Mesothelial cell of epicardium (in vitro differentiated cells): ENCODE measurements around the gene TSPAN18. TPM values are rescaled to one million over a fixed set of nuclear protein-coding genes. Genes with fewer than 3 reads are reported as not detected.

Experiments
- DNase-seq, 2 experiments: peaks; one replicate each; pipeline ENCODE4 v3.0.0; 2021; ENCODE audit warnings: low spot score in 2 of 2; ENCODE audit not compliant: unreplicated experiment in 2 of 2
- H3K27ac Mint-ChIP-seq: 2 replicates; pipeline ENCODE4 v1.8.0; 2021; ENCODE audit warnings: mixed read lengths
- H3K27me3 Mint-ChIP-seq: 2 replicates; pipeline ENCODE4 v1.8.0; 2021; ENCODE audit warnings: low read depth, mixed read lengths
- H3K36me3 Mint-ChIP-seq: 2 replicates; pipeline ENCODE4 v1.8.0; 2021; ENCODE audit warnings: mixed read lengths
- H3K4me1 Mint-ChIP-seq: 2 replicates; pipeline ENCODE4 v1.8.0; 2021; ENCODE audit warnings: mixed read lengths
- H3K4me3 Mint-ChIP-seq: 2 replicates; pipeline ENCODE4 v1.8.0; 2021; ENCODE audit warnings: mild to moderate bottlenecking, moderate library complexity, mixed read lengths
- H3K9me3 Mint-ChIP-seq: 2 replicates; pipeline ENCODE4 v1.8.0; 2021; ENCODE audit warnings: mixed read lengths
- total RNA-seq: library from RNA; stranded (reverse); gene quantifications from 3 replicates; pipeline ENCODE4 v1.2.1, GENCODE V29; 2021
- TF ChIP-seq, protein P1 (sequence below): fragments of 200-600 bp; sonication (generic); IDR thresholded peaks from one replicate; pipeline ENCODE4 v1.5.0; 2021; ENCODE audit warnings: antibody characterized with exemption; ENCODE audit not compliant: unreplicated experiment

TSPAN18 gene
- total RNA-seq, 1 donor from 2014 or later: 47.4 TPM

DNA sequence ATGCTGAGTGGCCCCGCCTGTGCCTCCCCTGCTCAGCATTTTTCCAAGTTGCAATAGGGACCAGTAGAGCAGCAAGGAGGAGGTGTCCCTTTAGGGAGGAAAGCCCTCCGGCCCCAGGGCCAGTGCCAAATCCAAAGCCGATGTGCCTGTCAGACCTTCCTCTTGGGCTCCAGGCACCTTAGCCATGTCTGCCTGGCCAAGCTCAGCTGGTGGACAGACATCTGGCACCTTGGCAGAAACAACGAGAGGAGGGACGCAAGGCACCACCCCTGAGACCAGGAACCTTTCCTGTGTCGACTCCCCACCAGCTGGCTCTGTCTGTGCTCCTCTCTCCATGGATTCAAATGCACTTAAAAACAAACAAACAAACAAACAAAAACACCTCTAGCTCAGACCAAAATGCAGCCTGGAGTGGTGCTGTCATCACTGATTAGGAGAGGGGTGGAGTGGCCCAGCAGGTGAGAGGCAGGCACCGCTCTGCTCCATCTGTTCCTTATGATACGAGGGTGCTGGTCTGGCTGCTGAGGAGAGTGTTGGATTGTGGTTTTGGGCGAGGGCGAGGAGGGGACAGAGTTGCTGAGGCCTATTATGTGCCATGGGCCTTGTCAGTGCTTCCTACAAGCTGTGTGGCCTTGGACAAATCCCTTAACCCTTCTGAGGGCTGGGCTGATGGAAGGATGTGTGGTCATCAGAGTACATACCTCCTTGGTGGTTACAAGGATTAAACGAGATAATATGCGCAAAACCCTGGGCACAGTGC is 177.7 kb downstream of the TSPAN18 start:
- Mint-ChIP-seq H3K4me1 (no peaks in the 10 kb centered on the region), H3K27me3 (no peaks in the 10 kb centered on the region), H3K36me3 (no peaks in the 10 kb centered on the region), H3K27ac (no peak overlapping the region), H3K9me3 (no peaks in the 10 kb centered on the region), H3K4me3 (no peak overlapping the region)
- TF ChIP-seq, protein P1, sequence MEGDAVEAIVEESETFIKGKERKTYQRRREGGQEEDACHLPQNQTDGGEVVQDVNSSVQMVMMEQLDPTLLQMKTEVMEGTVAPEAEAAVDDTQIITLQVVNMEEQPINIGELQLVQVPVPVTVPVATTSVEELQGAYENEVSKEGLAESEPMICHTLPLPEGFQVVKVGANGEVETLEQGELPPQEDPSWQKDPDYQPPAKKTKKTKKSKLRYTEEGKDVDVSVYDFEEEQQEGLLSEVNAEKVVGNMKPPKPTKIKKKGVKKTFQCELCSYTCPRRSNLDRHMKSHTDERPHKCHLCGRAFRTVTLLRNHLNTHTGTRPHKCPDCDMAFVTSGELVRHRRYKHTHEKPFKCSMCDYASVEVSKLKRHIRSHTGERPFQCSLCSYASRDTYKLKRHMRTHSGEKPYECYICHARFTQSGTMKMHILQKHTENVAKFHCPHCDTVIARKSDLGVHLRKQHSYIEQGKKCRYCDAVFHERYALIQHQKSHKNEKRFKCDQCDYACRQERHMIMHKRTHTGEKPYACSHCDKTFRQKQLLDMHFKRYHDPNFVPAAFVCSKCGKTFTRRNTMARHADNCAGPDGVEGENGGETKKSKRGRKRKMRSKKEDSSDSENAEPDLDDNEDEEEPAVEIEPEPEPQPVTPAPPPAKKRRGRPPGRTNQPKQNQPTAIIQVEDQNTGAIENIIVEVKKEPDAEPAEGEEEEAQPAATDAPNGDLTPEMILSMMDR: no peak
- no peak for DNase-seq

DNA sequence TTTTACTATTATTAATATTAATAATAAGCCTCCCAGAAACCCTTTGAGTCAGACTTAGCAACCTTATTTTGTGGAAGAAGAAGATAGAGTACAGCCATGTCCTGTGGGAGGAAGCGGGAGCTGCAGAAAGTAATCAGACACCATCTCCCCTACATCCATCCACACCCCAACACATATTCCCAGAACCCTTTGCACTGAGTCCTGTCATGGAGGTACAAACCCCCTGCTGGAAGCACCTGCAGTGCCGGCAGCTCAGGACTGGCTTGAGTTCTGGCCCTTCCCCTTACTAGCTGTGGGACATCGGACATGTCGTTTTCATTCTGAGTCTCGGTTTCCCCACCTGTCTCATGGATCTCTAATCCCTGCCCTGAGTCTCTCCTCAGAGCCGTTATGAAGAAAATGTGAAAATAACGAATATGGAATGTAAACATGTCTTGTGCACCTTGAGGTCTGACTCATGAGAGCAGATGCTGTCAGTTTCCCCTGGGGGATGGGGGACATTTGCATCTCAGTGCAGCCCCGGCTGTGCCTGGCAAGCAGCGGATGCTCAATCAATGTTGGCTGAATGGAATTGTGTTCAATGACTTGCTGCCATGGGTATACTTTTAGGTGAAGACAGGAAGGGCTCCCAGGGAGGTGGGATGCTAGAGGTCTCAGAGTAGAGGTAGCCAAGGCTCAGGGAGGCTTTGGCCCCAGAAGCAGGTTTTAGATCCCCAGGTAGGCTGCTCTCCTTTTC is 178.5 kb downstream of the TSPAN18 start:
- DNase-seq: no peak
- Mint-ChIP-seq H3K27me3 (no peaks in the 10 kb centered on the region), H3K9me3 (no peaks in the 10 kb centered on the region), H3K27ac (no peak overlapping the region), H3K36me3 (no peaks in the 10 kb centered on the region), H3K4me3 (no peak overlapping the region), H3K4me1 (no peaks in the 10 kb centered on the region)
- TF ChIP-seq, protein P1: no peak

DNA sequence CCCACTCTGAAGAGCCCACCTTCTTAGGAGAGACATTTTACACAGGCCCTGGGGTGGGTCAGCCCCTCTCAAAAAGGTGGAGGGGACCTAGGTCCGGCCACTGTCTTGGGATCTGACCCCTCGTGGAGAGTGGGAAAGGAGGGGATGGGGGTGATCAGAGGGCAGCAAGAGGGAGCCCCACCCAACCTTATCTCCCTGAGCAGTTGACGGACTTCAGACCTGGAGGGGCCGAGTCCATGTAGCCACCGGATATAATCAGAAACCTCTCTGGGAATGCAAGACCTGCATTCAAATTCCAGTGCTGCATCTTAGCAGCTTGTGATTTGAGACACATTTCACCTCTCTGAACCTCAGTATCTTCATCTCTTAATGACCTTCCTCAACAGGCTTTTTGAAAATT is 179.9 kb downstream of the TSPAN18 start:
- Mint-ChIP-seq H3K27me3 (no peaks in the 10 kb centered on the region), H3K36me3 (no peaks in the 10 kb centered on the region), H3K4me1 (peaks cover 7% of the 10 kb centered on the region)

DNA sequence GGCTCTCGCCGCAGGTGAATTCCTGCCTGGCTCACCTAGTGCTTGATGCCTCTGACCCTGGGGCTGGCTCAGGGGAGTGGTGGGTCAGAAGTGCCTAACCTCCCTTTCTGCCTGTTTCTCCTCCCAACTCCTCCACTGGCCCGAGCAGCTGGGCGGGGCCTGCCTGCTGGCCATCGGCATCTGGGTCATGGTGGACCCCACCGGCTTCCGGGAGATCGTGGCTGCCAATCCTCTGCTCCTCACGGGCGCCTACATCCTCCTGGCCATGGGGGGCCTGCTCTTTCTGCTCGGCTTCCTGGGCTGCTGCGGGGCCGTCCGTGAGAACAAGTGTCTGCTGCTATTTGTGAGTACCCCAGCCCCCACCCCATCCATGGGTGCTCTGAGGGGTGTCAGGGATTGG is 182.8 kb downstream of the TSPAN18 start:
- Mint-ChIP-seq H3K27ac (no peak overlapping the region), H3K27me3 (no peaks in the 10 kb centered on the region), H3K4me3 (no peak overlapping the region), H3K4me1 (peaks cover 10% of the 10 kb centered on the region), H3K9me3 (no peaks in the 10 kb centered on the region), H3K36me3 (no peaks in the 10 kb centered on the region)
- TF ChIP-seq, protein P1: no peak
- DNase-seq: no peak

More for the DNA sequence above, 179.9 kb downstream of the TSPAN18 start:
- DNase-seq: no peak
- Mint-ChIP-seq H3K9me3 (no peaks in the 10 kb centered on the region), H3K4me3 (no peak overlapping the region), H3K27ac (no peak overlapping the region)
- TF ChIP-seq, protein P1: no peak

DNA sequence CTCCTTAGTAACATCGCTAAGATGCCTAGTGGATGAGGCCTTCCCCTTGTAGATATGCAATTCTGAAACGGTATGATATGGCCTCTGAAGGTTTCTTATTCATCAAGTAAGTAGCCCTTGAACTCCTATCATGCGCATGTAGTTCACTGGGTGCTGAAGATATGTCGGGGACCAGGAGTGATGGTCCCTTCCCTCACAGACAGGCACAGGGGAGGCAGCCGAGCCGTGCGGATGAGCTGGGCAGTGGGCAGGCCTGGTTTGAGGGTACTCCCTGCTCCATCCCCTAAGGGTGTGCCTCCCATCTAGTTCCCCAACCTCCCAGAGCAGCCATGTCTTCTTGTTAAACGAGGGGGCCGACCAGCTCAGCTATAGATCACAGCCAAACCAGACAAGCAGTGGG is 183.8 kb downstream of the TSPAN18 start:
- no peak overlapping the region for H3K4me3 Mint-ChIP-seq
- H3K9me3 Mint-ChIP-seq: no peaks in the 10 kb centered on the region
- H3K4me1 Mint-ChIP-seq: peaks cover 10% of the 10 kb centered on the region
- H3K27ac Mint-ChIP-seq: no peak overlapping the region
- H3K27me3 Mint-ChIP-seq: no peaks in the 10 kb centered on the region
- H3K36me3 Mint-ChIP-seq: no peaks in the 10 kb centered on the region
- no peak for DNase-seq
- TF ChIP-seq, protein P1: no peak
